Testis (tissue), 3 donors: ENCODE measurements around the gene SMG6. TPM values are rescaled to one million over a fixed set of nuclear protein-coding genes. Genes with fewer than 3 reads are reported as not detected.
A peak's percentile ranks its signal among the peaks of the same experiment; 100 is the strongest.

Experiments used
- DNase-seq: peaks from one replicate; pipeline ENCODE4 v3.0.0-alpha.2; 2019
- H3K27ac ChIP-seq, 2 donors: fragments of 200-600 bp; sonication (generic); one replicate each; pipeline ENCODE4 v1.5.1; 2019
- H3K27me3 ChIP-seq: fragments of 200-600 bp; sonication (generic); one replicate; pipeline ENCODE4 v1.5.1; 2019
- H3K36me3 ChIP-seq: fragments of 200-600 bp; sonication (generic); one replicate; pipeline ENCODE4 v1.5.1; 2017; ENCODE audit warnings: low read depth; ENCODE audit errors: missing control alignments
- H3K4me1 ChIP-seq: fragments of 200-600 bp; sonication (generic); one replicate; pipeline ENCODE4 v1.5.1; 2019
- H3K4me3 ChIP-seq, 2 donors: fragments of 200-600 bp; sonication (generic); one replicate each; pipeline ENCODE4 v1.5.1; 2017 to 2019
- H3K9me3 ChIP-seq: fragments of 200-600 bp; sonication (generic); one replicate; pipeline ENCODE4 v1.5.1; 2017
- CTCF ChIP-seq, 3 experiments: fragments of 450-650 bp in 2 of 3; fragments of 200-600 bp in 1 of 3; sonication (generic) in 1 of 3; IDR thresholded peaks; one replicate each; pipeline ENCODE4 v1.5.1; 2016 to 2019; ENCODE audit warnings: antibody characterized with exemption in 3 of 3, mild to moderate bottlenecking in 2 of 3, moderate library complexity in 1 of 3
- POLR2A ChIP-seq: fragments of 450-650 bp; IDR thresholded peaks from one replicate; pipeline ENCODE4 v1.6.1; 2017; ENCODE audit warnings: antibody characterized with exemption, mild to moderate bottlenecking, moderate library complexity
- WGBS, 2 donors: methylation state at CpG; one replicate each; pipeline ENCODE4 v1.1.5; 2018; 5-methylcytosine and 5-hydroxymethylcytosine counted together
- intact Hi-C: fragments of 100-400 bp; cut with DNase I; formaldehyde crosslinking; loops from one replicate; pipeline ENCODE4 v1.15.1; 2023; ENCODE audit warnings: low total_unique reads
- polyA plus RNA-seq: library from polyadenylated mRNA; stranded (reverse); fragments of 350-450 nt; fragmentation: Illumina TruSeq; extraction: RNeasy Lipid Tissue Mini Kit (QIAGEN cat#74804); gene quantifications from one replicate; pipeline ENCODE4 v1.2.3, GENCODE V29; 2014; ENCODE audit warnings: low read depth, low replicate concordance; ENCODE audit not compliant: insufficient read depth
- total RNA-seq, 2 donors: library from RNA; depleted of rRNA; stranded (reverse); fragments of >200 nt; gene quantifications; one replicate each; pipeline ENCODE4 v1.2.3, GENCODE V29; 2016

Gene SMG6
- total and polyA plus RNA-seq, 3 donors from 2014 or later, result 68.7 to 86.5 (median 80.6) TPM

- H3K27me3 ChIP-seq, result no peaks in the 10 kb centered on the region
- peaks cover 18% of the 10 kb centered on the region for H3K4me1 ChIP-seq
- WGBS, 2 donors, result 0% methylated on average over 72 of the region's 73 CpGs; no CpG with 5 or more reads in 1 of the 2 donors
- H3K9me3 ChIP-seq, result no peaks in the 10 kb centered on the region
- peak overlapping the region; percentile 52 to 69 for H3K4me3 ChIP-seq
- intact Hi-C loops, result loop anchor here (5.0 kb wide), 1 partner anchor 117 kb away; no protein-coding TSS in a partner anchor
- TF ChIP-seq POLR2A (no peak), CTCF (IDR thresholded peaks at IDR 0.05) (no peak)
- no peak overlapping the region for H3K27ac ChIP-seq
- H3K36me3 ChIP-seq, result no peaks in the 10 kb centered on the region
- DNase-seq, result no peak
These were observed 278.9 kb downstream of the SMG6 start for GRCh38 chr17:2024572-2025219.

- WGBS, 2 donors, result 1 to 8% methylated on average over 3 to 76 of the region's 85 CpGs
- H3K27me3 ChIP-seq, result no peaks in the 10 kb centered on the region
- no peaks in the 10 kb centered on the region for H3K36me3 ChIP-seq
These were observed 279.7 kb downstream of the SMG6 start for GRCh38 chr17:2023692-2024571.

GRCh38 chr17:2023256-2023655, 280.3 kb downstream of the SMG6 start:
- no peaks in the 10 kb centered on the region for H3K36me3 ChIP-seq
- WGBS, 2 donors, result 47 to 55% methylated on average over 16 of the region's 16 CpGs
- H3K9me3 ChIP-seq, result no peaks in the 10 kb centered on the region
- H3K27me3 ChIP-seq, result no peaks in the 10 kb centered on the region
- DNase-seq, result no peak
- intact Hi-C loops, result no loop called here
- H3K4me3 ChIP-seq, result peak overlapping the region; percentile 52 to 69
- TF ChIP-seq POLR2A (no peak), CTCF (IDR thresholded peaks at IDR 0.05) (no peak)
- peaks cover 18% of the 10 kb centered on the region for H3K4me1 ChIP-seq
- H3K27ac ChIP-seq, result no peak overlapping the region

More at GRCh38 chr17:2023692-2024571, 279.7 kb downstream of the SMG6 start:
- peak overlapping the region; percentile 52 to 69 for H3K4me3 ChIP-seq
- DNase-seq, result peak; percentile 76
- H3K27ac ChIP-seq, result no peak overlapping the region
- no peaks in the 10 kb centered on the region for H3K9me3 ChIP-seq
- TF ChIP-seq POLR2A, result no peak
- TF ChIP-seq CTCF (IDR thresholded peaks at IDR 0.05), result no peak
- H3K4me1 ChIP-seq, result peaks cover 18% of the 10 kb centered on the region
- intact Hi-C loops, result no loop called here

- WGBS, 2 donors, result 64 to 75% methylated on average over 10 to 15 of the region's 15 CpGs
- H3K36me3 ChIP-seq, result no peaks in the 10 kb centered on the region
- H3K27ac ChIP-seq, result no peak overlapping the region
- DNase-seq, result no peak
- TF ChIP-seq CTCF (IDR thresholded peaks at IDR 0.05), result no peak
- no peak for TF ChIP-seq POLR2A
- intact Hi-C loops, result no loop called here
- H3K4me1 ChIP-seq, result peaks cover 18% of the 10 kb centered on the region
- H3K4me3 ChIP-seq, result peak overlapping the region; percentile 52 to 69
- no peaks in the 10 kb centered on the region for H3K27me3 ChIP-seq
- no peaks in the 10 kb centered on the region for H3K9me3 ChIP-seq
These were observed 280.8 kb downstream of the SMG6 start for GRCh38 chr17:2022647-2023240.
